ENCODE measurements around the gene TNFRSF8. TPM values are rescaled to one million over a fixed set of nuclear protein-coding genes. Genes with fewer than 3 reads are reported as not detected.

Gene TNFRSF8
- polyA plus RNA-seq, 1 donor (not counting 4 experiments of a cell fraction or from before 2014, with no cell fraction given): 0.03 TPM

- H3K4me2 ChIP-seq (ENCODE audit: control insufficient read depth, extremely low read depth, insufficient read depth, low read depth, low read length): no peak overlapping the region
- no peaks in the 10 kb centered on the region for H3K9me3 ChIP-seq (ENCODE audit: control insufficient read depth, low read depth, low read length)
- dilution Hi-C loops (cut with MboI; ENCODE audit: extremely low pct_ligation_motif_present, low sequenced_read_pairs): no loop called here
- FAIRE-seq (no peak), DNase-seq (ENCODE audit: low read depth, low spot score) (no peak)
- H3K4me3 ChIP-seq (ENCODE audit: control insufficient read depth in 2 of 3, extremely low read depth in 1 of 3, insufficient read depth in 2 of 3, low read depth in 1 of 3, low read length in 3 of 3): no peak overlapping the region
- H3K36me3 ChIP-seq (ENCODE audit: control insufficient read depth in 2 of 2, extremely low read depth in 1 of 2, insufficient read depth in 2 of 2, low read length in 2 of 2): no peaks in the 10 kb centered on the region
- no peak overlapping the region for H3K9ac ChIP-seq (ENCODE audit: control insufficient read depth, extremely low read depth, insufficient read depth, low read length)
- no peaks in the 10 kb centered on the region for H3K9me1 ChIP-seq (ENCODE audit: control insufficient read depth, extremely low read depth, insufficient read depth, low read length)
- H3K27me3 ChIP-seq (ENCODE audit: control insufficient read depth, extremely low read depth, insufficient read depth, low read length): no peaks in the 10 kb centered on the region
- no peaks in the 10 kb centered on the region for H3K79me2 ChIP-seq (ENCODE audit: control insufficient read depth, insufficient read depth, low read length)
- H4K20me1 ChIP-seq (ENCODE audit: control insufficient read depth, extremely low read depth, insufficient read depth, low read length): no peaks in the 10 kb centered on the region
- no peak for TF ChIP-seq EZH2 (IDR thresholded peaks at IDR 0.05; ENCODE audit: low read length)
- no peak for TF ChIP-seq CTCF (optimal IDR thresholded peaks at IDR 0.05 in 1 of 3, IDR thresholded peaks at IDR 0.05 in 1 of 3, conservative IDR thresholded peaks at IDR 0.05 in 1 of 3; ENCODE audit: extremely low read depth in 1 of 3, insufficient read depth in 2 of 3, low read length in 3 of 3)
- H2AFZ ChIP-seq (ENCODE audit: control insufficient read depth, low read length): no peak overlapping the region
- H3K27ac ChIP-seq (ENCODE audit: control insufficient read depth, insufficient read depth, low read length): no peak overlapping the region
- H3K4me1 ChIP-seq (ENCODE audit: control insufficient read depth, extremely low read depth, insufficient read depth, low read length): no peaks in the 10 kb centered on the region
These were observed 28.1 kb downstream of the TNFRSF8 start for GRCh38 chr1:12091191-12091590.

GRCh38 chr1:12094180-12094579 lies 31.1 kb downstream of the TNFRSF8 start:
- Histone ChIP-seq H2AFZ (ENCODE audit: control insufficient read depth, low read length) (no peak overlapping the region), H3K9me1 (ENCODE audit: control insufficient read depth, extremely low read depth, insufficient read depth, low read length) (no peaks in the 10 kb centered on the region), H3K4me1 (ENCODE audit: control insufficient read depth, extremely low read depth, insufficient read depth, low read length) (no peaks in the 10 kb centered on the region), H3K27me3 (ENCODE audit: control insufficient read depth, extremely low read depth, insufficient read depth, low read length) (no peaks in the 10 kb centered on the region), H3K27ac (ENCODE audit: control insufficient read depth, insufficient read depth, low read length) (no peak overlapping the region), H3K4me3 (ENCODE audit: control insufficient read depth in 2 of 3, extremely low read depth in 1 of 3, insufficient read depth in 2 of 3, low read depth in 1 of 3, low read length in 3 of 3) (no peak overlapping the region), H3K9me3 (ENCODE audit: control insufficient read depth, low read depth, low read length) (no peaks in the 10 kb centered on the region), H3K36me3 (ENCODE audit: control insufficient read depth in 2 of 2, extremely low read depth in 1 of 2, insufficient read depth in 2 of 2, low read length in 2 of 2) (no peaks in the 10 kb centered on the region), H4K20me1 (ENCODE audit: control insufficient read depth, extremely low read depth, insufficient read depth, low read length) (no peaks in the 10 kb centered on the region), H3K79me2 (ENCODE audit: control insufficient read depth, insufficient read depth, low read length) (no peaks in the 10 kb centered on the region), H3K9ac (ENCODE audit: control insufficient read depth, extremely low read depth, insufficient read depth, low read length) (no peak overlapping the region), H3K4me2 (ENCODE audit: control insufficient read depth, extremely low read depth, insufficient read depth, low read depth, low read length) (no peak overlapping the region)
- FAIRE-seq (no peak), DNase-seq (ENCODE audit: low read depth, low spot score) (no peak)
- no peak for TF ChIP-seq CTCF (optimal IDR thresholded peaks at IDR 0.05 in 1 of 3, IDR thresholded peaks at IDR 0.05 in 1 of 3, conservative IDR thresholded peaks at IDR 0.05 in 1 of 3; ENCODE audit: extremely low read depth in 1 of 3, insufficient read depth in 2 of 3, low read length in 3 of 3)
- no peak for TF ChIP-seq EZH2 (IDR thresholded peaks at IDR 0.05; ENCODE audit: low read length)
- dilution Hi-C loops (cut with MboI; ENCODE audit: extremely low pct_ligation_motif_present, low sequenced_read_pairs): no loop called here

Measured in keratinocyte (primary cell).